Immature natural killer cell (primary cell): Measurements from ENCODE around the gene TLE1. TPM values are rescaled to one million over a fixed set of nuclear protein-coding genes. Genes with fewer than 3 reads are reported as not detected.
"Not testable (repeated sequence)": the region's sequence is repeated elsewhere in the genome, so short reads cannot be mapped to it uniquely, and the experiment has no call there.

Source experiments
- DNase-seq, 3 donors: peaks; one replicate each; pipeline ENCODE4 v3.0.0; 2022; ENCODE audit warnings: mixed read lengths in 1 of 3
- H3K27ac Mint-ChIP-seq, 6 donors: one replicate each; pipeline ENCODE4 v1.8.0; 2020; ENCODE audit warnings: mixed read lengths in 6 of 6, mild to moderate bottlenecking in 5 of 6, inconsistent platforms in 4 of 6, moderate library complexity in 3 of 6
- H3K27me3 Mint-ChIP-seq, 3 donors: one replicate each; pipeline ENCODE4 v1.8.0; 2020 to 2021; ENCODE audit warnings: low read depth in 3 of 3, mild to moderate bottlenecking in 3 of 3, mixed read lengths in 3 of 3, moderate library complexity in 3 of 3, inconsistent platforms in 1 of 3
- H3K36me3 Mint-ChIP-seq, 3 donors: one replicate each; pipeline ENCODE4 v1.8.0; 2020; ENCODE audit warnings: mixed read lengths in 3 of 3, inconsistent platforms in 2 of 3, mild to moderate bottlenecking in 2 of 3
- H3K4me1 Mint-ChIP-seq, 2 donors: one replicate each; pipeline ENCODE4 v1.8.0; 2020; ENCODE audit warnings: inconsistent platforms in 2 of 2, mild to moderate bottlenecking in 2 of 2, mixed read lengths in 2 of 2, moderate library complexity in 1 of 2
- H3K4me3 Mint-ChIP-seq, 5 donors: one replicate each; pipeline ENCODE4 v1.8.0; 2020; ENCODE audit warnings: mild to moderate bottlenecking in 5 of 5, mixed read lengths in 5 of 5, inconsistent platforms in 3 of 5, moderate library complexity in 3 of 5
- H3K9me3 Mint-ChIP-seq, 6 donors: one replicate each; pipeline ENCODE4 v1.8.0; 2020; ENCODE audit warnings: mild to moderate bottlenecking in 6 of 6, mixed read lengths in 6 of 6, inconsistent platforms in 4 of 6, moderate library complexity in 3 of 6
- polyA plus RNA-seq, 3 donors: library from polyadenylated mRNA; unstranded; fragments of 300-500 nt; fragmentation: Illumina TruSeq; gene quantifications; one replicate each; pipeline ENCODE4 v1.2.3, GENCODE V29; 2021

TLE1 gene
- polyA plus RNA-seq, 3 donors from 2014 or later, result 63.9 to 97.9 (median 77.0) TPM

DNA sequence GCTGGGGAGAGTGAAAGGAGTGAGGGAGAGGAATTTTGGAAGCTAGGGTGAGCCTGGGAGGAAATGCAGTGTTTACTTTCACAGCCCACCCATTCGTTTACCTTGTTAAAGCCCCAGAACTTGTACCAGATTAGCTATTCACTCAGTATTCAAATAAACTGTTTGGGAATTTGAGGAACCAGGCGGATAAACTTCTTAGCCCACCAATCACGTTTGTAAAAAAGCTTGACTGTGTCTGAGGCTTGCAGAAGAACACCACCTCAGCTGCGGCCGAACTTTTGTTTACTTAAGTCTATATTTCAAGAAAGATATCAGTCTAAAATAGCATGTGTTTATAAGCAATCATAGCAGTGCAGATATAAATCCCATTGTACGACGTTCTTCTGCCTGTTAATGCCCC is 5.2 kb upstream of the TLE1 start:
- peaks cover 6 to 17% (median 16%) of the 10 kb centered on the region in 3 donors for H3K27me3 Mint-ChIP-seq
- no peak overlapping the region for H3K27ac Mint-ChIP-seq
- H3K36me3 Mint-ChIP-seq, result no peaks in the 10 kb centered on the region
- H3K9me3 Mint-ChIP-seq, result peaks cover 0 to 2% (median 0%) of the 10 kb centered on the region in 6 donors
- H3K4me1 Mint-ChIP-seq, result peaks cover 11 to 12% of the 10 kb centered on the region in 2 donors
- H3K4me3 Mint-ChIP-seq, result no peak overlapping the region
- no peak for DNase-seq

DNA sequence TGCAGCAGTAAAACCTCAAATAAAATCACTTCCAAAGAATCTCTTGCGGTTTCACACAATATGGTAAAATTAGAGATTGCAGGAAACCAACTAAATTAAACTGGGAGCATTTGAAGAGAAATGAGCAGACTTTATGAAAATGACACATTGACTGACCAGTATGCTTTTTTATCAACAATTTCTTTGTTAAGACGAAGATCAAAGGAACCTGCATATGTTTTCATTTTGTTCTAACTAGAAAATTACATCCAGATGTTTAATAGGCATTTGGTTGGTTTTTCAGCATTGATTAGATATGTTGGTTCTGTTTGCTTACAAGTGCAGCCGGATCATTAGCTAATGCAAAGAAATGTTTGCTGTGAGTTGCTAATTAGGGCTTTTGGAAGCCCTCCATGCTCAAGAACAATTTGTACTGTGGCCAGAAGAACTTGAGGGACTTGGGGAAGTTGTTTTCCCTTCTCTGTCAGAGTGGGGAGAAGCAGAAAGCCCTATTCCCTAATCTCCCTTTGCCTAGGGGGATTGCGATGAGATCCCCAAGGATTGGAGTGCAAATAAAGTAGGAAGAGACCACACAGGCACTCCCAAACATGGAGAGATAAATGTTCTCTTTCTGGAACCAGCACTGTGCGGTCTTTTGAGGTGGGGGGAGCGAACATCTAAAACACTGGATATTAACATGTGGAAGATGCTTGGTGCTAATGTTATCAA is 4.5 kb upstream of the TLE1 start:
- Mint-ChIP-seq H3K4me1 (peaks cover 11 to 12% of the 10 kb centered on the region in 2 donors), H3K27me3 (peaks cover 8 to 23% (median 19%) of the 10 kb centered on the region in 3 donors), H3K4me3 (no peak overlapping the region), H3K9me3 (peaks cover 0 to 2% (median 0%) of the 10 kb centered on the region in 6 donors), H3K36me3 (no peaks in the 10 kb centered on the region), H3K27ac (no peak overlapping the region)
- no peak for DNase-seq

GRCh38 chr9:81690251-81690851 is 1.0 kb upstream of the TLE1 start:
- Mint-ChIP-seq H3K4me3 (peak overlapping the region; percentile 94 to 98 (median 97)), H3K4me1 (peaks cover 11 to 12% of the 10 kb centered on the region in 2 donors), H3K27ac (peak overlapping the region; percentile 90 to 99 (median 94)), H3K27me3 (peaks cover 8 to 35% (median 22%) of the 10 kb centered on the region in 3 donors), H3K9me3 (peaks cover 0 to 2% (median 0%) of the 10 kb centered on the region in 6 donors), H3K36me3 (no peaks in the 10 kb centered on the region)
- no peak for DNase-seq

- Mint-ChIP-seq H3K4me3 (peak overlapping the region; percentile 92 to 98 (median 98)), H3K27me3 (peaks cover 8 to 34% (median 18%) of the 10 kb centered on the region in 3 donors), H3K27ac (peak overlapping the region; percentile 89 to 96 (median 95)), H3K4me1 (peaks cover 11 to 12% of the 10 kb centered on the region in 2 donors)
- H3K36me3 Mint-ChIP-seq, DNase-seq, H3K9me3 Mint-ChIP-seq: not testable (repeated sequence)
These were observed 329 bp downstream of the TLE1 start for GRCh38 chr9:81689093-81689342.

DNA sequence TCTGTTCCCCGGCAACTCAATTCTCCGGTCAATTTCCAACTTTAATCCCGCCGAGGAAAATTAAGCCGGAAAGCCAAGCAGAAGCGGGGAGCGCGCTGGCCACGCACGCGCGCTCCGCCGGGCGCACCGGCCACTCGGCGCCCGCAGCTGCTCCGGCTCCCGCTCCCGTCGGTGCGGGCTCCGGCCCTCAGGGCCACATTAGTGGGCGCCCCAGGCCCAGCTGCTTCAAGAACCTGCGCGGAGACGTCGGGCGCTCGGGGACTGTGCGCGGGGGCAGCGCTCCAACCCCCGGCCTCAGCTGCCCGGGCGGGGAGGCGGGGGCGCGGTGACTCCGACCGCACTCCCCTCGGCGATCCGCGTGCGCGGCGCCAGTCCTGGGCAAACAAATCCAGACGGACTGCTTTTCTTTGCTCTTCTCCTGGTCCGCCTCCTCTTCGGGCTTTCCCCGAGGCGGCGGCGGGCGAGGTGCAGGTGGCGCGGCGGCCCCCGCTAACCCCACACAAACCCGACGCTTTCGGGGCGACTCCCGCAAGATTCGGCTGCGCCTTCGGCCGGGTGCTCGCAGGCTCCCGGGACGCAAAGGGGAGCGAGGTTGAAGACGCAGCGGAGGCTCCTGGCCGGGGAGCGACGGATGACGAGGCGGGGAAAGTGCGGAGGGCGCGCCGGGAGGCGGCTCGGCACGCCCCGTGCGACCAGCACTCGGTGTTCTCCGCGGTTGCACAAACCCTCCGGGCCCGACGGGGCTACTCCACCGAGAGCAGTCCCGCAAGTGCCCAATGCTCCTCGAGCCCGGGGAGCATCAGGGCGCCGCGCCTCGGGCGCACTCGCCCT is 870 bp downstream of the TLE1 start:
- Mint-ChIP-seq H3K27ac (peak overlapping the region in 2 of 6 donors; percentile 95 to 96), H3K27me3 (peaks cover 8 to 33% (median 18%) of the 10 kb centered on the region in 3 donors), H3K4me1 (peaks cover 11 to 12% of the 10 kb centered on the region in 2 donors), H3K4me3 (peak overlapping the region; percentile 92 to 98 (median 98))
- DNase-seq, result peak; percentile 49 to 51 (median 50)
- H3K9me3 Mint-ChIP-seq, H3K36me3 Mint-ChIP-seq: not testable (repeated sequence)

- peaks cover 8 to 32% (median 18%) of the 10 kb centered on the region in 3 donors for H3K27me3 Mint-ChIP-seq
- H3K4me1 Mint-ChIP-seq, result peaks cover 11 to 12% of the 10 kb centered on the region in 2 donors
- DNase-seq, result peak; percentile 26 to 38 (median 31)
- H3K4me3 Mint-ChIP-seq, result no peak overlapping the region
- H3K36me3 Mint-ChIP-seq, result peaks cover 0 to 2% (median 0%) of the 10 kb centered on the region in 3 donors
- peaks cover 0 to 2% (median 0%) of the 10 kb centered on the region in 6 donors for H3K9me3 Mint-ChIP-seq
- peak overlapping the region in 4 of 6 donors; percentile 55 to 93 (median 80) for H3K27ac Mint-ChIP-seq
These were observed 1.7 kb downstream of the TLE1 start for GRCh38 chr9:81687521-81688261.

DNA sequence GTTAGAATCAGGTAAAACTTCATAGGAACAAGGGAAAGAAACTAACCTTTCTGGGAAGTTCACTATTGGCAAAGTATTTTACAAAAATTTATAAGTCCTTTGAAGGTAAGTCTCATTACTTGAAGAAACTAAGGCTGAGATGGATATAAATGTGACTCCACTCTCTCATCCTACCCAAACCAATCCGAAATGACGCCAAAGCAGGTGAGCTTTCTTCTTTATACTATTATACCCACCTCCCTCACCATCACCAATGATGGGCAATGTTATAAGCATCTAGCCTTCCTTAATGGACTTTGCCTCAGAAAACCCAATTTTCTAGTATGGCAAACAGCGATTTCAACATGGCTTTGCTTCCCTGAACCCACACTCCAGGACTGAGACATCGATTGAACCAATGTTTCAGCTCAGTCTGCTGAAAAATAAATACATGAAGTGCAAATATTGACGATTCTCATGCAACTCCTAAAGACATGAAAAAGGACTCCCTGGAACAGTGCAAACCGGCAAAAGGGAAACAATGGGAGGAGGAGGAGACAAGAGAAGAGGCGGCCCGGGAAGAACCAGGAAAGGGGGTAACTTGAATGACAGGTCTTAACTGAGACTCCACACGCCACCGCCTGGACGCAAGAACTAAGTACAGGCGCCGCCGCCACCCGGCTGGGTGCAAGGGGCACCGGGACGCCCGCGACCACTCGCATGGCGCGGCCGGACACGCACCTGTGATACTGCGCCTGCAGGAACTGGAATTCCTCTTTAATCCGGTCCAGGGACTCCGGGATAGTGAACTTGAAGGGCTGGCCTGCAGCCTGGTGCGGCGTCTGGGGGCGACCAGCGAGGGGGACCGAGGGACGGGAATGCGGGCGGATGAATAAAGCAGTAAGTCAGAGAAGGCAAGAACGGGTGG is 2.5 kb downstream of the TLE1 start:
- no peak overlapping the region for H3K4me3 Mint-ChIP-seq
- peaks cover 0 to 9% (median under 1%) of the 10 kb centered on the region in 3 donors for H3K36me3 Mint-ChIP-seq
- H3K27ac Mint-ChIP-seq, result peak overlapping the region in 4 of 6 donors; percentile 74 to 93 (median 82)
- peaks cover 0 to 2% (median 0%) of the 10 kb centered on the region in 6 donors for H3K9me3 Mint-ChIP-seq
- H3K27me3 Mint-ChIP-seq, result peaks cover 8 to 32% (median 18%) of the 10 kb centered on the region in 3 donors
- H3K4me1 Mint-ChIP-seq, result peaks cover 11 to 12% of the 10 kb centered on the region in 2 donors
- DNase-seq, result peak; percentile 54 to 64 (median 63)

DNA sequence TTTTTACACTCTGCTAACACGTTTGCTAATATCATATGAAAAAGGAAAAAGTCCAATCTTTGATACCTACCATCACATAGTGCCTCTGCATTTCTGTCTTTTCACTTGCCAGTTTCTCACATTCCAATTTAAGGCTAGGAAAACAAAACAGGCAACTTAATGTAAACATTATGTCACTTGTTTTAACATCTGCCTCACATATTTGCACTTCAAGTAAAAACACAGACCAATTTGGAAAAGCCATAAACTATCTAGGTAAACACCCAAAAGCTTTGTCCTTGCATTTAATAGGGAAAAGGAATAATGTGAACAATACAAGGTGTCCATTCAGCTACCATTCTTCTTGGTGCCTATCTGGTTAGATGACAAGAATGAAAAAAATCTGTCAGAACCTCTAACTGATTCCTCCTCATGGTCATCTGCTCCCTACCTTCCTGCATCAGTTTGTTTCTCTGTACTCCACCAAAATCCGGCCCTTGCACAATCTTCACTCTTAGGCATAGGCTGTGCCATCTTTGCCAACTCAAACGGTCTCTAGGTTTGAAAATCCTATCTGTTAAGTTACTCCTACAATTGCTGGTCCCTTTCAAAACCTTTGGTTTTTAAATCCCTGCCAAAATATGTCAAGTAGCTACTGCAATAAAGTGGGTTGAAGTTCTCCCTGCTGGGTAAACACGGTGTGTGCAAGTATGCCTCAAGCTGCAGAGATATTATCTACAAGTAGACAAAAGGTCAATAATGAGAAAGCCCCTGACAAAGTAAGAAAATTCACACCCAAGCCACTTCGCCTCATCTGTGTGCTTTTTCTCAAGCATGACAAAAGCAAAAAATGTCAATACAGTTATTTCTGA is 3.4 kb downstream of the TLE1 start:
- peaks cover 8 to 31% (median 20%) of the 10 kb centered on the region in 3 donors for H3K27me3 Mint-ChIP-seq
- H3K27ac Mint-ChIP-seq, result no peak overlapping the region
- no peak overlapping the region for H3K4me3 Mint-ChIP-seq
- peaks cover 12 to 13% of the 10 kb centered on the region in 2 donors for H3K4me1 Mint-ChIP-seq
- H3K36me3 Mint-ChIP-seq, result peaks cover 5 to 16% (median 6%) of the 10 kb centered on the region in 3 donors
- peaks cover 0 to 2% (median 0%) of the 10 kb centered on the region in 6 donors for H3K9me3 Mint-ChIP-seq
- DNase-seq, result peak; percentile 14 to 35 (median 26)

GRCh38 chr9:81684635-81685034 is 4.7 kb downstream of the TLE1 start:
- H3K36me3 Mint-ChIP-seq, result peaks cover 14 to 27% (median 16%) of the 10 kb centered on the region in 3 donors
- no peak for DNase-seq
- H3K27me3 Mint-ChIP-seq, result peaks cover 3 to 19% (median 9%) of the 10 kb centered on the region in 3 donors
- H3K4me3 Mint-ChIP-seq, result no peak overlapping the region
- H3K4me1 Mint-ChIP-seq, result peaks cover 0 to 14% of the 10 kb centered on the region in 2 donors
- no peak overlapping the region for H3K27ac Mint-ChIP-seq
- H3K9me3 Mint-ChIP-seq, result no peaks in the 10 kb centered on the region

DNA sequence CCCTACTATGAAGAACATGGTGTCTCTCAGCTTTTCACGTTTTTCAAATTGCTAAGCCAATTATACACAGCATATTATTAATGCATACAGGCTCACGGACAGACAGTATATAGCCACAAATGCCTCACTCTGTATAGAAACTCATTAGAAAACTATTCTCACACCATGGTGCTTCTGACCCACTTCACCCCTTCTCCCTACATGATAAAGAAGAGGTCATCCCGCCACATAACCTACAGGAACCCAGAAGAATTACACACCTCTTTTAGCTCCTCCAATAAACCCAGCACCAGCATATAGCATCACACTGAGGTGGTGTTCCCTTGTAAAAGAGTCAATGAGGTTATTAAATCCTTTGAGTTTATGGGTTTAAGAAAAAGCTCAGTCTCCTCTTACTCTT is 5.6 kb downstream of the TLE1 start:
- no peaks in the 10 kb centered on the region for H3K9me3 Mint-ChIP-seq
- no peak for DNase-seq
- H3K27me3 Mint-ChIP-seq, result peaks cover 0 to 12% (median 5%) of the 10 kb centered on the region in 3 donors
- H3K36me3 Mint-ChIP-seq, result peaks cover 20 to 31% (median 22%) of the 10 kb centered on the region in 3 donors
- H3K4me1 Mint-ChIP-seq, result peaks cover 0 to 18% of the 10 kb centered on the region in 2 donors
- no peak overlapping the region for H3K27ac Mint-ChIP-seq
- H3K4me3 Mint-ChIP-seq, result no peak overlapping the region

DNA sequence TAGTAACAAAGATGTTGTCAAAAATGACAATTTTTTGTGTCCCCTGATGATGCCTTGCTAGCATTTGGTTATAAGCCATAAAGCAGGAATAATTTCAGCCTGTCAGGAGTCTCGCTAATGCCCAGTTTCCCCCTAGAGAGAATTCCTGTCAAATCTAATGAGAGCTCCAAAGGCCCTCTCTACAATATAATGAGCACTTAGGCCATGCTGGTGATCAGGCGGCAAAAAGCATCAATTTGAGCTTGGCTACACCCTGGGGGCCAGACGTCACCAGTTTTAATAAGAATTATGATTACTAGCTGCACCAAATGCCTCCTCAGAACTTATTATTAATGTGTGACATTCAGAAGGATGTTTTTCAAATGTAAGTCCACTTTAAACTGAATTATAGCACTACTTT is 6.1 kb downstream of the TLE1 start:
- no peak overlapping the region for H3K27ac Mint-ChIP-seq
- H3K36me3 Mint-ChIP-seq, result peaks cover 20 to 31% (median 22%) of the 10 kb centered on the region in 3 donors
- peaks cover 0 to 18% of the 10 kb centered on the region in 2 donors for H3K4me1 Mint-ChIP-seq
- no peak overlapping the region for H3K4me3 Mint-ChIP-seq
- no peaks in the 10 kb centered on the region for H3K9me3 Mint-ChIP-seq
- no peak for DNase-seq
- peaks cover 0 to 12% (median 5%) of the 10 kb centered on the region in 3 donors for H3K27me3 Mint-ChIP-seq
